NCI-H187 (cell line): Measurements from ENCODE around the gene LRRC55.

Experiments used
- DNase-seq, 2 experiments: peaks; one replicate each; lab custom pipeline; 2025; lab: John Stamatoyannopoulos, UW

LRRC55 gene

DNA sequence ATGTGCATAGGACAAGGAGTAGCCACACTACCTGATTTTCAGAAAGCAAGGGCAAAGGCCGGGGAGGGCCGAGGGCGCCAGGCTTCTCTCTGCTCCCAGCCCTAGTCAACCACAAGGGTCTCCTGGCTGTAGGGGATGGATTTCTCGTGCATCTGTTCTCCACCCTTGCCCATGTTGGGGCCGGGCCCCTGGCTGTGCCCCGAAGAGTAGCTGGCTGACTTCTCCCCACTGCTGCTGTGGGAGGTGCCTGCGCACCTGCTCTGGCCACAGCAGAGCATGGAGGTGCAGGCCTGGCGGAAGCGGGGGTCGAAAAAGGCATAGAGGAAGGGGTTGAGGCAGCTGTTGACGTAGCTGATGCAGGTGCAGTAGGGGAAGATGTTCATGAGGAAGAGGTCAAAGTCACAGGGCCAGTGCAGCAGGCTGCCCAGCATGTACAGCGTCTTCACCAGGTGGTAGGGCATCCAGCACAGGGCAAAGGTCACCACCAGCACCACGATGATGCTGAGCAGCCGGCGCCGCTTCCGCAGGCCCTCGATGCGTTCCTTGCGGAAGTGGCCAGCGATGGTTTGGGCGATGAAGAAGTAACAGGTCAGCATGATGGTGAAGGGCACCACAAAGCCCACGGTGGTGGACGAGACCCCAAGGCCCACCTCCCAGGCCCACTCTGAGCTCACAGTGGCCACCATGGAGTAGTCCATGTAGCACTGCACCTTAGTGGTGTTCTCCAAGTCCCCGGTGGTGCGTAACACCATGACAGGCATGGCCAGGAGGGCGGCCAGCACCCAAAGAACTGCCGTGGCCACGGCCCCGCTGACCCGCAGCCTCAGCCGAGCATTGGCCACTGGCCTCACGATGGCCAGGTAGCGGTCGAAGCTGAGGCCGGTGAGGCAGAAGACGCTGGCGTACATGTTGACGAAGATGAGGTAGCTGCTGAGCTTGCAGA, 54.3 kb downstream of the LRRC55 start:
- DNase-seq = no peak

DNA sequence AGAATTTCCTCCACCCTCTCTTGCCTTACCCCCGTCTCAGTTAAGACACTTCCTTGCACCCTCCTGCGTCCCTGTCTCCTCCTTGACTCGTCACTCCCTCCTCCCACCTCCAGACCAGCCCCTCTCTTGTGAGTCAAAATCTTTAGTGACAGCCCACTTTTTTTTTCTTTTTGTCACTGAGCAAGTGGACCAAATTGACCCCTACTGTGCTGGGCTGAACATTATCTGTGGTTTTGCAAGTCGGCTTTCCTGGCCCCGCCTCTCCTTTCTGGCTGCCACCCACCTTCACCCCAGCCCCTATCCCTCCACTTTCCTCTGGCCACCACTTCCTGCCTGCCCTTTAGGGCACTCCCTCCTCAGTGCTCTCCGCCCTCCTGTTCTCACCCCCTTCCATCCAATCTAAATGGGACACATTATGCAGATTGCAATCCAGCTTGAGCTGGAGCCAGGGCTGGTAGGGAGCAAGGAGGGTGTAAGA, 55.5 kb downstream of the LRRC55 start, which contains the start of gene APLNR:
TSS of gene APLNR (minus strand) at position 47 of the 478 bp plus-strand sequence. CDS start 246 bp downstream, outside the sequence.
- no peak for DNase-seq

DNA sequence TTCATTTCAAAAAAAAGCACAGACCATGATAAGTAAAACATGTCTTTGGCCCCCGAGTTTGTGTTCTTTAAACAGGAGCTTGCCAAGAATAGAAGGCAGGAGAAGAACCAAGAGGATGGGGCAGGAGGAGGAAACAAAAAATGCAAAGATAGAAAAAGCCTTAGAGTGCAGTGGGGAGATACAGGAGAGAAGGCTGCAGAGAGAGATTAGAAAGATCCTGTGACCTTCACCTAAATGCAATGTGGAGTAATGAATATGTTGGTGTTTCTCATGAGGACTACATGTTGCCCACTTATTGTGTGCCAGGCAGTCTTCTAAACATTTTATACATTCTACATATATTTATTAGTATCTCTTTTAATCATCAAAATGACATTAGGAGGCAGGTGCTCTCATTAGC, 57.6 kb downstream of the LRRC55 start:
- no peak for DNase-seq

DNA sequence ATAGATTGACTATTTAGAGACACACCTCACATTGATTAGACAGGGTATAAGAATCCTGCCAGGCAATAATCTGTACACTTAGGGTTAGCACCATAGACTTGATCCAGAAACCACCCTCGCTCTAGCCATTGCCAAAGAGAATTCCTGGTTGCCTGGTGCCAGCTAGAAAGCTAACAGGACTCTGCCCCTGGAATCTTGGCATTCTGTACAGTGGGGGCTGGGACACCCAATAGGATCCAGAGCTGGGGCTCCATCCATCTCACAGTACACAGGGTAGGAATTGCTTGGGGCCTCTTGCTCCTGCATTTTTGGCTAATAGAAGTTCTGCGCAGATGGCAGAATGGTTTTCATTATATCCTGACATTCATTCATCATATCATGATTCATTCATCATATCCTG, 58.3 kb downstream of the LRRC55 start:
- no peak for DNase-seq

DNA sequence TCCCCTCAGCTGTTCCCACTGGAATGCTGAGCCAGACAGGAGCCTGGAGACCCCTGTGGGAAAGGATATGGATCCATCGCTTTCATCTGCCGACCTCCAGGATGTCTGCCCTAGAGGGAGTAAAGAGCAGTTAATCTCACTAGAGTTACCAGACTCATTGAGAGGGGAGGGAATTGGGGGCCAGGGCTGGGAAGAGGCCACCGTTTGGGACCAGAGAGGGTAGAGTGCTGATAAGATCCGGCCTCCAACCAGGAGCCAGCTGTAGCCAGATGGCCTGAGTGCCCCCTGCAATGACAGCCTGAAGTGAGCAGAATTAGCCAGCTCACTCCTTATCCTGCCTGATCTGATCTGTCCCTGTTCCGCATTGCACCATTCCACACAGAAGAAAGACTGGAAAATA, 59.0 kb downstream of the LRRC55 start:
- no peak for DNase-seq
